Pancreas (tissue), 10 donors: ENCODE data around the gene LINC01488. TPM values are rescaled to one million over a fixed set of nuclear protein-coding genes. Genes with fewer than 3 reads are reported as not detected.

Experiments used
- ATAC-seq, 4 donors: fragments of 200-7000 bp; cut with Tn5 transposase; one replicate each; pipeline versions ENCODE4 v1.8.0 to v1.9.1; 2020; ENCODE audit warnings: mild to moderate bottlenecking in 4 of 4, moderate library complexity in 4 of 4
- DNase-seq, 6 donors: peaks; one replicate each; pipeline ENCODE4 v3.0.0-alpha.2; 2020
- FAIRE-seq: peaks from 2 replicates; lab custom pipeline; 2012; peaks lifted over from hg19 to GRCh38; lab: Jason Lieb, UNC
- H3K27ac ChIP-seq, 4 donors: fragments of 200-600 bp; sonication (generic); 1 replicate in 3 of 4; 2 replicates in 1 of 4; pipeline versions ENCODE4 v1.5.0 to v1.8.0; 2020
- H3K27me3 ChIP-seq, 4 donors: fragments of 200-600 bp; one replicate each; pipeline ENCODE4 v1.8.0; 2021
- H3K36me3 ChIP-seq, 3 donors: fragments of 200-600 bp; sonication (generic) in 1 of 3; one replicate each; pipeline versions ENCODE4 v1.5.0 to v1.8.0; 2020 to 2021
- H3K4me1 ChIP-seq, 3 donors: fragments of 200-600 bp; one replicate each; pipeline ENCODE4 v1.8.0; 2021
- H3K4me3 ChIP-seq, 4 donors: fragments of 200-600 bp; sonication (generic) in 2 of 4; one replicate each; pipeline versions ENCODE4 v1.5.0 to v1.8.0; 2020 to 2021
- H3K9me3 ChIP-seq, 4 donors: fragments of 200-600 bp; one replicate each; pipeline ENCODE4 v1.8.0; 2021
- CTCF ChIP-seq, 4 donors: fragments of 200-600 bp; sonication (generic) in 3 of 4; IDR thresholded peaks; one replicate each; pipeline versions ENCODE4 v1.5.0 to v1.8.0; 2021; ENCODE audit warnings: antibody characterized with exemption in 4 of 4
- WGBS, 2 donors: extraction: QIAGEN DNeasy Blood & Tissue Kit; methylation state at CpG; one replicate each; pipeline ENCODE4 v1.1.7; 2013; 5-methylcytosine and 5-hydroxymethylcytosine counted together
- intact Hi-C, 3 donors: fragments of 100-400 bp; cut with DNase I; formaldehyde crosslinking; loops; one replicate each; pipeline versions ENCODE4 v1.11.1 to v1.14.2; 2022
- polyA plus RNA-seq, 2 donors: library from polyadenylated mRNA; stranded (reverse); fragments of 200-250 nt; gene quantifications; one replicate each; pipeline ENCODE4 v1.2.3, GENCODE V29; 2013
- total RNA-seq, 6 donors: library from RNA; stranded (reverse); fragmentation: NEBNext Ultra II Directional in 4 of 6; extraction: Animal tissue kit (Norgen Biotek cat#: 25700) in 4 of 6; gene quantifications; one replicate each; pipeline versions ENCODE4 v1.2.1 to v1.2.4, GENCODE V29; 2021 to 2023
- donor health status: healthy with polysubstance abuse.
- donor health status: DM: no; HTN: no; CAD: no; lungs with moderate emphysema.
- donor health status: DM: no; HTN: no; CAD: no.
- donor health status: control.
- donor health status: control.
- donor health status: Bipolar disorder and iron deficiency.
- donor health status: DM: yes; HTN: yes; CAD: no.
- donor health status: DM: no; HTN: no; CAD: no.
- donor health status: DM: no; HTN: no; CAD: no.
- donor health status: DM: yes; HTN: yes; CAD: no.

Gene LINC01488
- total and polyA plus RNA-seq, 8 donors, result not detected

- H3K27ac ChIP-seq, result peak overlapping the region; percentile 60 to 76 (median 68)
- peak; percentile 81 to 94 (median 92) for ATAC-seq
- H3K27me3 ChIP-seq, result no peaks in the 10 kb centered on the region
- WGBS, 2 donors, result 13% methylated on average over 19 of the region's 19 CpGs
- H3K4me1 ChIP-seq, result peaks cover 0 to 2% (median 0%) of the 10 kb centered on the region in 3 donors
- no peaks in the 10 kb centered on the region for H3K36me3 ChIP-seq
- H3K4me3 ChIP-seq, result no peak overlapping the region
- no peaks in the 10 kb centered on the region for H3K9me3 ChIP-seq
- no peak for FAIRE-seq
- peak; percentile 58 to 91 (median 78) for DNase-seq
- no peak for TF ChIP-seq CTCF (IDR thresholded peaks at IDR 0.05)
- intact Hi-C loops, result no loop called here
Measured at GRCh38 chr11:69497221-69497787, 15.8 kb downstream of the LINC01488 start.

- 78 to 92% methylated on average over 7 of the region's 7 CpGs for WGBS, 2 donors
- TF ChIP-seq CTCF (IDR thresholded peaks at IDR 0.05), result no peak
- DNase-seq, result peak in 2 of 6 donors; percentile 11 to 24
- Histone ChIP-seq H3K27me3 (no peaks in the 10 kb centered on the region), H3K9me3 (no peaks in the 10 kb centered on the region), H3K4me1 (peaks cover 0 to 2% (median 0%) of the 10 kb centered on the region in 3 donors), H3K4me3 (no peak overlapping the region), H3K36me3 (no peaks in the 10 kb centered on the region), H3K27ac (no peak overlapping the region)
- no peak for FAIRE-seq
- ATAC-seq, result no peak
- intact Hi-C loops, result no loop called here
Measured at GRCh38 chr11:69498614-69499175, 17.2 kb downstream of the LINC01488 start.

GRCh38 chr11:69499186-69499917, 17.9 kb downstream of the LINC01488 start:
- Histone ChIP-seq H3K4me1 (peaks cover 0 to 2% (median 0%) of the 10 kb centered on the region in 3 donors), H3K27me3 (no peaks in the 10 kb centered on the region), H3K36me3 (no peaks in the 10 kb centered on the region), H3K4me3 (no peak overlapping the region), H3K27ac (no peak overlapping the region), H3K9me3 (no peaks in the 10 kb centered on the region)
- WGBS, 2 donors, result 65 to 72% methylated on average over 13 of the region's 13 CpGs
- ATAC-seq (no peak), FAIRE-seq (no peak), DNase-seq (peak in 1 of 6 donors; percentile 34)
- intact Hi-C loops, result no loop called here
- TF ChIP-seq CTCF (IDR thresholded peaks at IDR 0.05), result no peak

- peak in 2 of 6 donors; percentile 44 for DNase-seq
- peaks cover 0 to 2% (median 0%) of the 10 kb centered on the region in 3 donors for H3K4me1 ChIP-seq
- no peaks in the 10 kb centered on the region for H3K9me3 ChIP-seq
- no peak overlapping the region for H3K4me3 ChIP-seq
- intact Hi-C loops, result no loop called here
- 69 to 77% methylated on average over 10 of the region's 10 CpGs for WGBS, 2 donors
- H3K27me3 ChIP-seq, result no peaks in the 10 kb centered on the region
- H3K27ac ChIP-seq, result no peak overlapping the region
- ATAC-seq, result no peak
- H3K36me3 ChIP-seq, result no peaks in the 10 kb centered on the region
- FAIRE-seq, result no peak
- TF ChIP-seq CTCF (IDR thresholded peaks at IDR 0.05), result no peak
Measured at GRCh38 chr11:69499918-69500284, 18.4 kb downstream of the LINC01488 start.
